NCI-H1930 (cell line): ENCODE data around the gene IDH2.

Experiments
- DNase-seq, 2 experiments: peaks; one replicate each; lab custom pipeline; 2025; lab: John Stamatoyannopoulos, UW

IDH2 gene

GRCh38 chr15:90042766-90043529 is 59.3 kb downstream of the IDH2 start:
- no peak for DNase-seq

- DNase-seq, result no peak
These were observed 59.9 kb downstream of the IDH2 start for GRCh38 chr15:90042356-90042755.

- no peak for DNase-seq
These were observed 61.6 kb downstream of the IDH2 start for GRCh38 chr15:90040618-90041017.

GRCh38 chr15:90039996-90040395 is 62.3 kb downstream of the IDH2 start:
- no peak for DNase-seq

GRCh38 chr15:90038632-90039095 is 63.6 kb downstream of the IDH2 start:
- DNase-seq, result no peak

- DNase-seq, result no peak
These were observed 64.2 kb downstream of the IDH2 start for GRCh38 chr15:90037961-90038631.

GRCh38 chr15:90037511-90037860 is 64.8 kb downstream of the IDH2 start:
- DNase-seq, result no peak

- DNase-seq, result no peak
These were observed 65.3 kb downstream of the IDH2 start for GRCh38 chr15:90036806-90037510.

GRCh38 chr15:90036343-90036742 is 65.9 kb downstream of the IDH2 start:
- no peak for DNase-seq

GRCh38 chr15:90035840-90036230 is 66.4 kb downstream of the IDH2 start:
- DNase-seq, result no peak

- no peak for DNase-seq
These were observed 67.0 kb downstream of the IDH2 start for GRCh38 chr15:90035095-90035839.

- no peak for DNase-seq
These were observed 68.8 kb downstream of the IDH2 start for GRCh38 chr15:90033448-90033847.
